GM12801 (cell line): ENCODE results near the gene CYTH1.

ENCODE experiments used
- TF ChIP-seq, protein P1 (sequence below): IDR thresholded peaks from one replicate; pipeline ENCODE4 v1.5.1; 2011; ENCODE audit warnings: control low read depth; ENCODE audit not compliant: insufficient read length; ENCODE audit errors: extremely low read depth

Gene CYTH1

DNA sequence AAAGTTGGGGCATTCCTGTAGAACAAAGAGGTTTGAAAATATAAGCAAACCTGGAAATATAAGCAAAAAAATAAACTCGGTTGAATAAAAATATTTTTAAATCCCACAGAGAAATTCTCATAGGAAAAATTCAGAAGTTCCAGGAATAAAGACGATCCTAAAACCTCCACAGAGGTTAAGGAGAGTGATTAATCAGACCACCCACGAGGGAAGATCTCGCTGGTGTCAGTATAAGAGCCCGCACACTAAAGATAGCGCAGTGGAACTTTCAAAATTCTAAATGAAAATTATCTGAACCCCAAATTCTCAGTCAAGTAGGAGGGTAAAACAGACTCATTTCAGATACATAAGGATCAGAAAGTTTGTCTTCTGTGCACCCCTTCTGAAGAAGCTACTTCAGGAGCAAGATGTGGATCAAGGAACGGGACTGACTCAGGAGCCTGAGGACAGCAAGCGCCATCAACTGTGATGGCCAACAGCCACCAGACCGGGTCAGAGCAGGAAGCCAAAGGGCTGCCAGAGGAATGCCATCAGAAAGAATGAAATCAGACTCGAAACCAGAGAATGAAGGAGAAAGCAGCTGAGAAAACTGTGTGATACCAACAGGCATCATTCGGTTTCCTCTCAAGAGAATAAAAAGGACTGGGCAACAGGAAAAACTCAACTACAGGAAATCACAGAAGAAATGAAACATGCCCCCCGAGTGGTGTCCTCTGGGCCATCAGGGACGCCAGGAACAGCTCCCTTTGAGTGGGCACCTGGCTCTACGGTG lies 66.9 kb downstream of the CYTH1 start:
- TF ChIP-seq, protein P1, sequence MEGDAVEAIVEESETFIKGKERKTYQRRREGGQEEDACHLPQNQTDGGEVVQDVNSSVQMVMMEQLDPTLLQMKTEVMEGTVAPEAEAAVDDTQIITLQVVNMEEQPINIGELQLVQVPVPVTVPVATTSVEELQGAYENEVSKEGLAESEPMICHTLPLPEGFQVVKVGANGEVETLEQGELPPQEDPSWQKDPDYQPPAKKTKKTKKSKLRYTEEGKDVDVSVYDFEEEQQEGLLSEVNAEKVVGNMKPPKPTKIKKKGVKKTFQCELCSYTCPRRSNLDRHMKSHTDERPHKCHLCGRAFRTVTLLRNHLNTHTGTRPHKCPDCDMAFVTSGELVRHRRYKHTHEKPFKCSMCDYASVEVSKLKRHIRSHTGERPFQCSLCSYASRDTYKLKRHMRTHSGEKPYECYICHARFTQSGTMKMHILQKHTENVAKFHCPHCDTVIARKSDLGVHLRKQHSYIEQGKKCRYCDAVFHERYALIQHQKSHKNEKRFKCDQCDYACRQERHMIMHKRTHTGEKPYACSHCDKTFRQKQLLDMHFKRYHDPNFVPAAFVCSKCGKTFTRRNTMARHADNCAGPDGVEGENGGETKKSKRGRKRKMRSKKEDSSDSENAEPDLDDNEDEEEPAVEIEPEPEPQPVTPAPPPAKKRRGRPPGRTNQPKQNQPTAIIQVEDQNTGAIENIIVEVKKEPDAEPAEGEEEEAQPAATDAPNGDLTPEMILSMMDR: no peak

DNA sequence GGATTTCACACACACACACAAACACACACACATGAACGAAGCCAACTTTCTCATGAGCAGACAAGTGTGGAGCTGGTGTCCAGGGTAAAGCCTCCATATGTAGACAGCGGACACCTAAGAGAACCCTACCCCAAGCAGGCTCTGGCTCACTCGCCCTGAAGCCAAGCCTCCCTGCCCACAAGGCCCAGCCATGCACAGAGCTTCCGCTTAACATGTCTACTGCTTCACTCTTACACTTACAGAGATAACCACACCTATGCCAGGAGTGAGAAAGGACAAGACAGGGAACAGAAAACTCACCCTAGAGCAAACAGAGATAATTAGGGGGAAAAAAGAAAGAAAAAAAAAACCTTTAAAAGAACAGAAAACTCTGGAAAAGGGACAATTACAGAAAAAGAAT lies 67.5 kb downstream of the CYTH1 start:
- TF ChIP-seq, protein P1: no peak

DNA sequence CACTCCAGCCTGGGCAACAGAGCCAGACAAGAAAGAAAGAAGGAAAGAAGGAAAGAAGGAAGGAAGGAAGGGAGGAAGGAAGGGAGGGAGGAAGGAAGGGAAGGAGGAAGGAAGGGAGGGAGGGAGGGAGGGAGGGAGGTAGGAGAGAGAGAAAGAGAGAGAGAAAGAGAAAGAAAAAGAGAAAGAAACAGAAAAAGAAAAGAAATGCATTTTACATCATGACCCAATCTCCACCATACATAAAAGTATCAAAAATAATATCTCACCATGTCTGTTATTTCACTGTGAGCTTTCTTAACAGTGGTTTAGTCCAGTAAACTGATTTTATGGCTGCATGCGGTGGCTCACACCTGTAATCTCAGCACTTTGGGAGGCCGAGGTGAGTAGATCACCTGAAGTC lies 70.0 kb downstream of the CYTH1 start:
- TF ChIP-seq, protein P1: no peak

DNA sequence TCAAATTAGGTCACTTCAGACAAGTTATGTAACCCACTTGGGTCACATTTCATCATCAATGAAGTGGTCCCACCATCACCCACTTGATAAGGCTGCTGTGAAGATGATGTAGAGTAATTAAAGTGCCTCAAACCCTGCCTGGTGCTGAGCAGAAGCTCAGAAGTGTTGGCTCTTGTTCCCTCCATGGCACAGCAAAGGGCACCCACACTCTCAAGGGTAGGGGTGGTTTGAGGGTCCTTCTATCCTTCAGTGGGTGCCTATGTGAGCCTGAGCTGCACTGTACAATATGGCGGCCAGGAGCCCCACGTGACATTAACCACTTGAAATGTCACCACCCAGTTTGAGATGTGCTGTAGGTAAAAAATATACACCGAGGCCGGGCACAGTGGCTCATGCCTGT lies 71.5 kb downstream of the CYTH1 start:
- TF ChIP-seq, protein P1: no peak

DNA sequence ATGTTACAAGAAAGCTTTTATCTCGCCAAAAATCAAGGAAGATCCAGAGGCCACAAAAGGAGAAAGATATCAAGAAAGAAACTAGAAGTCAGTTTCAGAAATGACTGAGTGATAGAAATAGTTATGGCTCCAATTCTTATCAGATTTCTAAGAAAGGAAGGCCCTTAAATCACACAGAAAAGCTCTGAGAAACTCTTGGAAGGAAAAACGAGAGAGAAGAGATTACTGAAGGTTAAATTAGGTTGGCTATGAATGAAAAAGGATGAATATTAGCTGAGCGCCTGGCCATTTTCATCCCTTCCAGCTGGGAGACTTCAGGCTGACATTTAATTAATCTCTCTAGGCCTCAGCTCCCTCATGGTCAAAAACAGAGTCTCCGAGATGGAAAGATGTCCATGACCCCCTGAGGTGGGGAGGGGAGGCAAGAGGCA lies 72.3 kb downstream of the CYTH1 start:
- TF ChIP-seq, protein P1: no peak

DNA sequence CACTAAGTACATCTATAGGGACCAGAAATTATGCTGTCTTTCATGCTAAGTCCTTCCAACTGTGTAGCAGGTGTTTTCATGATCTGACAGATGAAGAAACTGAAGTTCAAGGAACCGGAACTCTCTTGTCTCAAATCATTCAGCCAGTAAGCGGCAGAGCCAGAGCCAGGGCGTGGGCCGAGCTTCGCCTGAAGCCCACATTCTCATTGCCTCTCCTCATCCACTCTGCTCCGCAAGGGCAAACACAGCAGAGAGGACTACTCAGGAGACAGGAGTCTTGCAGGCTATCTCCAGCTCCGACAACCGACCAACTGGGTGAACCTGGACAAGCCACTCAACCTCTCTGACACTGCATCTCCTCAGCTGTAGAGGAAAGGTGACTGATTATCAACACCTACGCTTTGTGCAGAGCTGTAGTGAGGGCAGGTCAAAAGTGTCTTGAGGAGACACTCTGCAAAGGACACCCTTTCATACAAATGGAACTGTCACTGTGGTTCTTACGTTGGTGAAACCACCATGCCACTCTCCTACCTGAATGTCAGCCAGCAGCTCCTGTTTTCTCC lies 72.9 kb downstream of the CYTH1 start:
- TF ChIP-seq, protein P1: no peak

DNA sequence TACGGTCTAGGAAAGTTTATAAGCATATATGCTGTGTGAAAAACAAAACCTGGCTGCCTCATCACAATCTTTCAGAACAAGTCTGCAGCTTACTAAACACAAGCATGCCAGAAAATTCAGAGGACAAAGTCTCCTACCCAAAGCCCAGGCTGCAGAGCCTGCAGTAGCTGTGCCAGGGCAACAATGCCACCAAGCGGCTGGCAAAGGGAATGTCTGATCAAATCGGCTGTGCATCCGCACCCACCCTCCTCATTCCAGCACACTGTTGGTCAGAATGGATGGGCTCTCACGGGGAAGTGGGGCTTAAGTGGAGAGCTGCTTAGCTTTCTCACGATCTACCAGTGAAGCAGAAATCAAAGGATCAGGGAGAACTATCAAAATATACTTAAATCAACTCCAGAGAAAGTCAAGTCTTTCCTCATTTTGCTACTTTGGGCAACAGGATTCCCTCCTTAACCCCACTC lies 73.5 kb downstream of the CYTH1 start:
- TF ChIP-seq, protein P1: no peak
